SHP77 treated with DMSO at 0.1 percent for 48 hours (cell line): Measurements from ENCODE around the gene NFIC.
"Not testable (repeated sequence)": the region's sequence is repeated elsewhere in the genome, so short reads cannot be mapped to it uniquely, and the experiment has no call there.

Experiments used
- DNase-seq: peaks from one replicate; lab custom pipeline; 2025; lab: John Stamatoyannopoulos, UW

The NFIC gene

DNA sequence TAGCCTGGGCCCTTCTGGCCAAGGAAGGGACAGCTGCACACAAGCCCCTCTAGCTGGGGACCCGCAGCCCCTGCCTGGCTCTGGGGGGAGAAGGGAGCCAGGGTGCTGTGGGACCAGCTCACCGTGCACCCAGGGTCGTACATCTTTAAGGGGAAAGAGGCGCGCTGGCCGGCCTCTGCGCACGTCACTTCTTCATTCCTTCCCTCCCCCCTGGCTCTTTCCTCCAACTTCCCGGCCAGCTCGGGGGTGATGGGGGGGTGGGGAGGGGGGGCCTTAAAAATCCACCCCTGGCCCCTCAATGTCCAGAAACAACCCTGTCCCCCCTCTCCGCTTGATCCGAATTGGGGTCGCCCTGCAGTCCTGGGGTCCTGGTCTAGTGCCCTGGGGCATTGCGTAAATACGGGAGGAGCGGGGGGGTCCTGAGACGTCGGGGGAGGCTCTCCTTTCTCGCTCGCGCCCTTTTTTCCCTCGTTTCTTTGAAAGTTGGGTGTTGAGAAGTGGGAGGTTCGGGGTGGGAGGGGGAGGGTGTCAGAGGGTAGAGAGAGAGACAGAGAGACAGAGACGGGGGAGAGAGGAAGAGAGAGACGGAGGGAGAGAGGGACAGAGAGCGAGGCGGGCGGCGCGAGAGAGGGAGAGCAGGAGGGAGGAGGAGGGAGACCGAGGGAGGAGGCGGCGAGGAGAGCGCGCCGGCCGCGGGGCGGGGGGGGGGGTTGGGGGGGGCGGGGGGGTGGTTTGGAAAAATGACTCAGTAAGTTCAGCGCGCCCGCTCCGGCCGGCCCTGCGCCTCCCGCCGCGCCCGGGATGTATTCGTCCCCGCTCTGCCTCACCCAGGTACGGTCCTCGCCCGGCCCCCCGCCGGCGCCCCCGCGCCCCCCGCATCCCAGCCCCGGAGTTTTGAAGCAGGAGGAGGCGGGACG, at the start of gene NFIC:
TSS of gene NFIC (plus strand) at position 748 of the 917 bp plus-strand sequence. CDS start at position 802, 54 bp downstream.
- DNase-seq, result no peak

DNA sequence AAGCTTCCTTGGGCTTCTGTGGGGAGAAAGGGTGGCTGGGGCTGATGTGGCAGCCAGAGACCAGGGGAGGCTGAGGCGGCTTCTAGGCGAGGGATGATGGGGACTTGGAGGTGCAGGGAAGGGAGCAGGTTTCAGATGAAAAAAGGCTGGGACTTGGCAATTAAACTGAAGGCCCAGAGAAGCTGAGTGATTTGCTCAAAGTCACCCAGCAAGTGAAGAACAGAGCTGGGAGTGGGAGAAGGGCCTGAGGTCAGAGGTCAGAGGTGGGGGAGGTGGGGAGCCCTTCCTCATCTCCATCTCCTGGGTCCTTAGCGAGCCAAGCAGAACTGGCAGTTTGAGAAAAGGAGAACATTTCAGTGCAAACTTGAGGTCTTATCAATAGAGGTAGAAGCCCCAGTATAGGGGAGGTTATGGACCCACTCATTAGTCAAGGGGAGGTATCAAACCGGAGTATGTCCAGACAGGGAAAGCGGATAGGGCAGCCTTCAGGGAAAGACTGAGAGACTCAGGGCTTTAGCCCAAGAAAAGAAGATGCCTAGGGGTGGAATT, 49.6 kb upstream of the NFIC start:
- DNase-seq, result no peak

DNA sequence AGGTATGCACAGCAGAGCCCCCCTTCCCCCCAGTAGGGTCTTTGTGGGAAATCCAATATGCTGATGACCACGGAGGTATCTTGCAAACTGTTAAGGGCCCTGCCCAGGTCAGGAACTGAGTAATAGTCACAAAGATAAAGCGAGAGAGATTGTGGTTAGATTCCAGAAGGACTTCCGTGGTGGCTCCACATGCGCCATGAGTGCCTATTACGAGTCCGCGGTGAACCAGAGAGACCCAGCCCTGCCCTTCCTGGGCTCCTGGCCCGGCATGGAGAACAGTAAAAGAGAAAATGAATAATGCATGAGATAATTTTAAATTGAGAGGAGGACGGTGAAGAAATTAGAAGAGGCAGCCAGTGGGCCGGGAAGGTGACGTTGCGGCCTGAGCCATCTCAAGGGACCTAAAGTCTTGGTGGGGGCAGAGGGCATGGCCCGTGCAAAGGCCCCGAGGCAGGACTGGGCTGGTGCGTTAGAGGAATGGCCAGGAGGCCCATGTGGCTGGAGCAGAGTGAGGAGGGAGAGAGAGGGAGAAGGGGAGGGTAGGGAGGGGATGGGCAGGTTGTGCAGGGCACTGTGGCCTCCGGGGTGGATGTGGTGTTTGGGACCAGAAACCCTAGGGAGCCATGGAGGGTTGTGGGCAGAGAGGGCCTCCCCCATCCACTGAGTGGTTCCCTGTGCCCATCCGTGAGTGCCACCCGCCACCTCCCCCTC, 46.6 kb upstream of the NFIC start:
- DNase-seq, result no peak

GRCh38 chr19:3320354-3320670, 46.1 kb upstream of the NFIC start:
- no peak for DNase-seq

DNA sequence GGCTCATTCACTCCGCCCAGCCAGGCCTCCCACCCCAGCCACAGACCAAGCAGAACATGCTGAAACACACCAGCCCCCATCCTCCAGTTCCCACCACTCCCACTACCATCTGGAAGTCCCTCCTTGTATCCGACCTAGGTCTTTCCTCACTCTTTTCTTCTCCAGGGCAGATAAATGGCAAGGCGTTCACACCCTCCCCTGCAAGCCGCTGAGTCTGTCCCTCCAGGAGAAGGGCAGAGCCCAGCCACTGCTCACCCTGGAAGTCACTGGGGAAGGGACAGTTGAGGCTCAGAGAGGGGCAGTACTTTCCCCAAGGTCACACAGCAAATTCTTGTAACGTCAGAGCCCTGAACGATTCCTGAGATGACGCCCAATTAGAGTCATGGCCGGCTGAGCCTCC, 45.5 kb upstream of the NFIC start:
- DNase-seq, result no peak

DNA sequence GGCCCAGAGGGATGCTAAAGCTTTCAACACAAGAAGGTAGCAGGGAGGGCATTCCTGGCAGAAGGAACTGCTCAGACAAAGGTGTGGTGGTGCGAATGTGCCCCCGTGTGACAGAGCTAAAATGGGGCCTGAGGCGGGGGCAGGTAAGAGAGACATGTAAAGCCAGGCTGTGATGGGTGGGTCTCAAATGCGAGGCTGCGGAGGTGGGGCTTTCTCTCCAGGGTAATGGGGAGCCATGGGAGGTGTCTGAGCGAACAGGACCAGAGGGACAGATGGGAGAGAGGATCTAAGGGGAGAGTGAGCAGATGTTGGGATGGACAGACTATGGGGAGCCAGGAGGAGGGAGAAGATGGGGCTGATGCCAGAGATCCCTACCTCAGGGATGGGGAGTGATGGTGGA, 44.7 kb upstream of the NFIC start:
- DNase-seq, result no peak

GRCh38 chr19:3322199-3322978, 44.0 kb upstream of the NFIC start:
- DNase-seq, result no peak

- DNase-seq, result no peak
Measured at GRCh38 chr19:3323026-3323425, 43.4 kb upstream of the NFIC start.

DNA sequence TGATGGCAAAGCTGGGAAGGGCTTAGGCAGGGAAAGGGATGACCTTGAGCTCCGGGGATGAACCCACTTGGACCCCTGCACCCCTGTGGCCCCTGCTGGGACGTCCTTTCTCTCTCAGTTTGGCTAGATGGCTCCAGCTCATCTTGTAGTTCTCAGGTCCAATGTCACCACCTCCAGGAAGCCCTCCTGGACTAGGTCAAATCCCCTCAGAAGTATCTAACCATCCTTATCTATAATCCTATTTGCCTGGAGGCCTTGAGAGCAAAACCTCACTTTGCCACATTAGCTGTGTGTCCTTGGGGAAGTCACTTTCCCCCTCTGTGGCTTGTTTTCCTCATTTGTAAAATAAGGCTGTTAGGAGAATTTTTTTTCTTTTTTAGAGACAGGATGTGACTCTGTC, 42.7 kb upstream of the NFIC start:
- no peak for DNase-seq

- DNase-seq, result no peak
Measured at GRCh38 chr19:3324405-3324856, 42.0 kb upstream of the NFIC start.

DNA sequence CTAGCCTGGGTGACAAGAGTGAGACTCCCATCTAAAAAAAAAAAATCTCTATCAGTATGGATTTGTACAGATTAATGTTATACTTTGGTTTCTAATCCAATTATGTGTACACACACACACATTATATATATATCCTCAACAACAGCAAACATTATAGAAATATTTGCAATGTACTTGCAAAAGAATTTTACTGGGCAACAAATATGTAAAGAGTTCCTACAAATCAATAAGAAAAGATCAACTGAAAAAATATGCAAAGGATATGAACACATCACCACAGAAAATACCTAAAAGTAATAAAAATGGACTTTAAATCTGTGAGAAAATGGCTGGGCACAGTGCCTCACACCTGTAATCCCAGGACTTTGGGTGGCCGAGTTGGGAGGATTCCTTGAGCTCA, 40.9 kb upstream of the NFIC start:
- DNase-seq, result no peak

- no peak for DNase-seq
Measured at GRCh38 chr19:3328743-3329142, 37.6 kb upstream of the NFIC start.

DNA sequence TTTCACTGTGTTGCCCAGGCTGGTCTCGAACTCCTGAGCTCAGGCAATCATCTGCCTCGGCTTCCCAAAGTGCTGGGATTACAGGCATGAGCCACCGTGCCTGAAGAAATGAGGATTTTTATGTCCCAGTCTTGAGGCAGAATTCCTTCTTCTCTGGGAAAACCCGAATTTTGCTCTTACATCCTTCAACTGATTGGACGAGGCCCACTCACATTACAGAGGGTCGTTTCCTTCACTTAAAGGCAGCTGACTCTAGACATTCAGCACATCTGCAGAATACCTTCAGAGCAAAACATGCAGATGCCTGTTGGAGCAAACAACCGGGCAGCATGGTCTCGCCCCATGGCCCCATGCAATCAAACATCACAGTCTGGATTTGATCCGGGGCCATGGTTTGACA, 36.3 kb upstream of the NFIC start:
- DNase-seq, result no peak

DNA sequence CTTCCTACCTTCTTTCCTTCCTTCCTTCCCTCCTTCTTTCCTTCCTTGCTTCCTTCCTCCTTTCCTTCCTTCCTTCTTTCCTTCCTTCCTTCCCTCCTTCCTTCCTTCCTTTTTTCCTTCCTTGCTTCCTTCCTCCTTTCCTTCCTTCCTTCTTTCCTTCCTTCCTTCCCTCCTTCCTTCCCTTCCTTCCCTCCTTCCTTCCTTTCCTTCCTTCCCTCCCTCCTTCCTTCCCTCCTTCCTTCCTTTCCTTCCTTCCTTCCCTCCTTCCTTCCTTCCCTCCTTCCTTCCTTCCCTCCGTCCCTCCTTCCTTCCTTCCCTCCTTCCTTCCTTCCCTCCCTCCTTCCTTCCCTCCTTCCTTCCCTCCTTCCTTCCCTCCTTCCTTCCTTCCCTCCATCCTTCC, 34.2 kb upstream of the NFIC start:
- DNase-seq, result not testable (repeated sequence)

- DNase-seq, result no peak
Measured at GRCh38 chr19:3333020-3333583, 33.3 kb upstream of the NFIC start.

DNA sequence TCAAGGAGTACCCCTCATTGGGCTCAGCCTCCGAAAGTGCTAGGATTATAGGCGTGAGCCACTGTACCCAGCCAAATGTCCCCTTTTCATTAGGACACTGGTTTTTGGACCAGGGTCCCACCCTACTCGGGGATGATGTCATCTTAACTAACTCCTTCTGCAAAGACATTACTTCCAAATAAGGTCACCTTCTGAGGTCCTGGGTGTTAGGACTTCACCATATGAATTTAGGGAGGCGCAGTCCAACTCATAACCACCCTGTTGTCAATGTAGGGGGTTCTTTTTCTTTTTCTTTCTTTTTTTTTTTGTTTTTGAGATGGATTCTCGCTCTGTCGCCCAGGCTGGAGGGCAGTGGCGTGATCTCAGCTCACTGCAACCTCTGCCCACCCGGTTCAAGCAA, 32.7 kb upstream of the NFIC start:
- no peak for DNase-seq

DNA sequence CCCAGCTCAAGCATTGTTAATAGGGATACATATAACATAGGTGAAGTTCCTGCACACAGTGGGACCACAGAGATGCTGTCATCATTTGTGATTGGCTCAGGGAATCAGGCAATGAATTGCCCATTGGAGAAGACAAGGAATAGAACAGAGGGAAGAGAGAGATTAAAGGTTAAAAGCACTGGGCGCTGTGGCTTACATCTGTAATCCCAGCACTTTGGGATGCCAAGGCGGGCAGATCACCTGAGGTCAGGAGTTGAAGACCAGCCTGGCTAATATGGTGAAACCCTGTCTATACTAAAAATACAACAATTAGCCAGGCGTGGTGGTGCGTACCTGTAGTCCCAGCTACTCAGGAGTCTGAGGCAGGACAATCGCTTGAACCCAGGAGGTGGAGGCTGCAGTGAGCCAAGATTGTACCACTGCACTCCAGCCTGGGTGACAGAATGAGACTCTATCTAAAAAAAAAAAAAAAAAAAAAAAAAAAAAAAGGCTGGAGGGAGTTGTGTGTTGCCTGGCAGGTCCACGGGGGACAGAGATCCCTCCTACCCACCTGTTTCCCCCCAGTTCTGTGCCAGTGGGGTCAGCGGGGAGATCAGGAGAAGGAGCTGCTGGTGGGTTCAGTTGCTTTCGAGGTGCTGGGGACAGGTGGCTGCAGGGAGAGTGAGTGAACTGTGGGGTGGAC, 31.5 kb upstream of the NFIC start:
- not testable (repeated sequence) for DNase-seq

GRCh38 chr19:3335431-3336350, 30.7 kb upstream of the NFIC start:
- DNase-seq, result no peak

DNA sequence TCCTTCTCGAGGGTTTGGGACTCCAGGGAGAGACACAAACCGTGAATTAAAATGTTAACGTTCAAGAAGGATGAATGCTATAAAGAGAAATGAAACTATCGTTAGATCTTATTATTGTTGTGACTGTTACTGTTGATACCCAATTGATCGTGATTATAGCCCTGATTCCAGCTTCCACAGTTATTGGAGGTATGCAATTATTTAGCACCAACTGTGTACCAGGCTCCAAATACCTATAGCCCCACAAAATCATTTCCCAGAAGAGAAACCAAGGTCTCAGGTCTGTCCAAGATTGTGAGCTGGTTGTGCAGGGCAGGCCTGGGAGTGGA, 30.1 kb upstream of the NFIC start:
- DNase-seq, result no peak
